Glutamatergic neuron (in vitro differentiated cells): ENCODE results near the gene UBE2E2. TPM values are rescaled to one million over a fixed set of nuclear protein-coding genes. Genes with fewer than 3 reads are reported as not detected.

Source experiments
- DNase-seq: peaks from one replicate; pipeline ENCODE4 v3.0.0; 2022
- H3K27ac Mint-ChIP-seq: one replicate; pipeline ENCODE4 v1.8.0; 2020; ENCODE audit warnings: mild to moderate bottlenecking, mixed read lengths, inconsistent platforms; ENCODE audit not compliant: unreplicated experiment
- H3K27me3 Mint-ChIP-seq: one replicate; pipeline ENCODE4 v1.8.0; 2020; ENCODE audit warnings: mild to moderate bottlenecking, moderate library complexity, mixed read lengths, inconsistent platforms; ENCODE audit not compliant: unreplicated experiment
- H3K36me3 Mint-ChIP-seq: one replicate; pipeline ENCODE4 v1.8.0; 2020; ENCODE audit warnings: mild to moderate bottlenecking, mixed read lengths, inconsistent platforms; ENCODE audit not compliant: unreplicated experiment
- H3K4me1 Mint-ChIP-seq: one replicate; pipeline ENCODE4 v1.8.0; 2020; ENCODE audit warnings: mild to moderate bottlenecking, low read depth, mixed read lengths, inconsistent platforms; ENCODE audit not compliant: unreplicated experiment
- H3K4me3 Mint-ChIP-seq: one replicate; pipeline ENCODE4 v1.8.0; 2020; ENCODE audit warnings: mild to moderate bottlenecking, mixed read lengths, inconsistent platforms; ENCODE audit not compliant: unreplicated experiment
- H3K9me3 Mint-ChIP-seq: one replicate; pipeline ENCODE4 v1.8.0; 2020; ENCODE audit warnings: mild to moderate bottlenecking, moderate library complexity, mixed read lengths, inconsistent platforms; ENCODE audit not compliant: unreplicated experiment
- CTCF ChIP-seq: fragments of 200-600 bp; sonication (generic); IDR thresholded peaks from one replicate; pipeline ENCODE4 v1.5.0; 2021; ENCODE audit not compliant: partially characterized antibody, unreplicated experiment
- total RNA-seq: library from RNA; stranded (reverse); fragmentation: NEBNext Ultra II Directional; extraction: Animal tissue kit (Norgen Biotek cat#: 25700); gene quantifications from one replicate; pipeline ENCODE4 v1.2.1, GENCODE V29; 2021; ENCODE audit not compliant: unreplicated experiment

Gene UBE2E2
- total RNA-seq, 1 donor from 2014 or later = 40.6 TPM

- TF ChIP-seq CTCF = no peak
- H3K27me3 Mint-ChIP-seq = peaks cover 3% of the 10 kb centered on the region
- no peak for DNase-seq
- H3K4me3 Mint-ChIP-seq = no peak overlapping the region
- H3K27ac Mint-ChIP-seq = no peak overlapping the region
- peaks cover 2% of the 10 kb centered on the region for H3K4me1 Mint-ChIP-seq
- no peaks in the 10 kb centered on the region for H3K36me3 Mint-ChIP-seq
- H3K9me3 Mint-ChIP-seq = peaks cover 5% of the 10 kb centered on the region
Measured at GRCh38 chr3:23567917-23568316, 364.8 kb downstream of the UBE2E2 start.

GRCh38 chr3:23573827-23574226, 370.7 kb downstream of the UBE2E2 start:
- no peaks in the 10 kb centered on the region for H3K27me3 Mint-ChIP-seq
- no peak overlapping the region for H3K27ac Mint-ChIP-seq
- no peak for DNase-seq
- H3K4me1 Mint-ChIP-seq = no peaks in the 10 kb centered on the region
- no peak for TF ChIP-seq CTCF
- H3K4me3 Mint-ChIP-seq = no peak overlapping the region
- H3K36me3 Mint-ChIP-seq = no peaks in the 10 kb centered on the region
- peaks cover 5% of the 10 kb centered on the region for H3K9me3 Mint-ChIP-seq

DNA sequence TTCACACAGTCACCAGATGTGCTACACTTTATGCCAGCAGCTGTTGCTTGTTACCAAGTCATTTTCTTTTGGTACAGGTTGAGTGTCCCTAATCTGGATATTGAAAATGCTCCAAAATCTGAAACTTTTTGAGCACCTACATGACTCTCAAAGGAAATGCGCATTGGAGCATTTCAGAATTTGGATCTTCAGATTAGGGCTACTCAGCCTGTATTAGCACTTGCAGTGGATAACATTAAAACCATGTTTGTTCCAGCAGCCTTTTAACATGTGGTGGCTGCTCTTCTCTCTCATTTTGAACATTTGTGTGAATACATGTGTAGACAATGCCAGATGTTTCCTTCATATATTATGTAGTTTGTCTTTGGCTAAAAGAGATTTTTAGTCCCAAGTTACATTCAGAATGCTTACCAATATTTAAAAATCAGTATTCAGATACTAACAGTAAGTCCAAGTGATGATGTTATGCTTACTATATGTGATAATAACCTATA, 371.7 kb downstream of the UBE2E2 start:
- Mint-ChIP-seq H3K36me3 (no peaks in the 10 kb centered on the region), H3K27ac (no peak overlapping the region), H3K4me3 (no peak overlapping the region), H3K27me3 (no peaks in the 10 kb centered on the region), H3K9me3 (peaks cover 5% of the 10 kb centered on the region), H3K4me1 (no peaks in the 10 kb centered on the region)
- DNase-seq = no peak
- no peak for TF ChIP-seq CTCF

GRCh38 chr3:23575697-23576096, 372.6 kb downstream of the UBE2E2 start:
- no peaks in the 10 kb centered on the region for H3K4me1 Mint-ChIP-seq
- no peak for TF ChIP-seq CTCF
- no peaks in the 10 kb centered on the region for H3K27me3 Mint-ChIP-seq
- no peaks in the 10 kb centered on the region for H3K36me3 Mint-ChIP-seq
- no peak overlapping the region for H3K4me3 Mint-ChIP-seq
- no peak overlapping the region for H3K27ac Mint-ChIP-seq
- no peak for DNase-seq
- peaks cover 5% of the 10 kb centered on the region for H3K9me3 Mint-ChIP-seq

- H3K27me3 Mint-ChIP-seq = no peaks in the 10 kb centered on the region
- no peaks in the 10 kb centered on the region for H3K4me1 Mint-ChIP-seq
- no peak overlapping the region for H3K4me3 Mint-ChIP-seq
- no peaks in the 10 kb centered on the region for H3K36me3 Mint-ChIP-seq
- no peak overlapping the region for H3K27ac Mint-ChIP-seq
- DNase-seq = no peak
- H3K9me3 Mint-ChIP-seq = peaks cover 5% of the 10 kb centered on the region
- TF ChIP-seq CTCF = no peak
Measured at GRCh38 chr3:23576379-23576959, 373.3 kb downstream of the UBE2E2 start.
